T-helper 1 cell treated with Interleukin-12 subunit alpha and Interleukin-12 subunit beta and Interleukin-4 antibody, amounts not matched to agents 30 ng/mL and 1 ng/mL, for 36 hours (primary cell): ENCODE measurements around the gene ANXA3. TPM values are rescaled to one million over a fixed set of nuclear protein-coding genes. Genes with fewer than 3 reads are reported as not detected.
"Not testable (repeated sequence)": the region's sequence is repeated elsewhere in the genome, so short reads cannot be mapped to it uniquely, and the experiment has no call there.

Experiments
- intact Hi-C: fragments of 100-400 bp; cut with micrococcal nuclease; formaldehyde crosslinking; loops from one replicate; pipeline ENCODE4 v1.15.1; 2024
- total RNA-seq: library from RNA; stranded (reverse); gene quantifications from 2 replicates; pipeline ENCODE4 v1.2.3, GENCODE V29; 2022

ANXA3 gene
- total RNA-seq, 1 donor from 2014 or later: 32.8 TPM

DNA sequence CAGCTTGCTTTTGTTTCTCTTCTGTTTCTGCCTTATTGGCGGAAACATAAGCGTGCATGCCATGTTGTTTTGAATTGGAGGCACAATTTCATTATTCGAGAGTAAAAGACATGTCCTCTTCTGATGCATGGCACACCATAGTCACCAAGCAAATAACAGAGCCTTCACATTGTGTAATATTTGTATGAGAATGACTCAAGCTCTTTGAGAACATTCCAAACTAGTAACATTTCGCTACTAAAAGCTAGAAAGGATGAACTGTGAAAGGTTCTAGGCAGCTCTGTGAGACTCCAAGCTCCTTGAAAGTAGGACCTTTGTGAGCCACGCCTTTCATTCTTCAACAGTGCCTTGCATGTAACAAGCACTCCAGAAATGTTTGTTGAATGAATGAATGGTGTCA is 9.2 kb upstream of the ANXA3 start:
- intact Hi-C loops: no loop called here

DNA sequence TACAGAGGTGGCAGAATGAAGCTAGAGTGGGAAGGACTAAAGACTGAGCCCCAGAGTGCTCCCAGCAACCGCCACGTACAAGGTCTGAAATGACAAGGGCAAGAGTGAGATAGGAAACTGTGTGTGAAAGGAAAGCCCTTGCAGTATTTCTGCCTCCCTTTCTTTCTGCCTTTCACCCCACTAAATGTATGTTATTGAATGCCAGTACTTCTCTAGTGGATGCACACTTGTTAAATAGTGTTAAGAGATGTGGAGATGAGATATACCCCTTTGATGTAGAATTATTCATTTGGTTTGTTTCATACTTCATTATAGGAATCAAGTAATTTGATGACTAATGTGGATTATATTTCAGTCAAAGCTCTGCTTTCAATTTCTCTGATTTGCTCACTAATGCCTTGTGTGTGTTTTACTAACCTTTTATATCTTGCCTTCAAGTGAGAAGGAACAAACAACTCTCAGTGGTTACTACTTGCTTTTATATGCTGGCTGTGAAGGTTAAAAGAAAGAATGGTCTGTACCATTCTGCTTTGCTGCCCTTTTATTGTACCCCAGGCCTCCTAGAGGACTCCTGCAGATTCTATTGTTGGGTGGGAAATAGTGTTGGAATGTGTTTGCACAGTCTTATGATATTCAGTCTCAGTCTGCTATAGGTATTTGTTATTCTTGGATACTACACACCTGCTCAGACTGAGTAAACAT is 8.0 kb upstream of the ANXA3 start:
- intact Hi-C loops: no loop called here

DNA sequence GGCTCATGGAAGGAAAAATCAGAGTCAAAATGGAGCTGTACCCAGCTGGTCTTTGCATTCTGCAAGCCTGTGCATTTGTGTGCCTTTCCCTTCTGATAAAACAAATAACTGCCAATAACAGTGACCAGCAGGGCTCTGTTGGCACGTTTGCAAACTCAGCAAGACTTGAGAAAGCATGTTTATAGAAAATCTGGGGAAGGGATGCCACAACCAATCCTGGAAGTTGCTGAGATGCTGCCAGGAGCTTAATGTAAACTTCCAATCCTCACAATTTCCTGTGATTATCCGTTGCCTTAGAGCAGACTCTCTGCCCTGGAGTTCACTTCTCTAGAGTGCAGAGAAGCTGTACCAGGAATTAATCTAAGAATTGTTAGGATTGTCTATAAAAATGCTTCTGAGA is 6.9 kb upstream of the ANXA3 start:
- intact Hi-C loops: no loop called here

DNA sequence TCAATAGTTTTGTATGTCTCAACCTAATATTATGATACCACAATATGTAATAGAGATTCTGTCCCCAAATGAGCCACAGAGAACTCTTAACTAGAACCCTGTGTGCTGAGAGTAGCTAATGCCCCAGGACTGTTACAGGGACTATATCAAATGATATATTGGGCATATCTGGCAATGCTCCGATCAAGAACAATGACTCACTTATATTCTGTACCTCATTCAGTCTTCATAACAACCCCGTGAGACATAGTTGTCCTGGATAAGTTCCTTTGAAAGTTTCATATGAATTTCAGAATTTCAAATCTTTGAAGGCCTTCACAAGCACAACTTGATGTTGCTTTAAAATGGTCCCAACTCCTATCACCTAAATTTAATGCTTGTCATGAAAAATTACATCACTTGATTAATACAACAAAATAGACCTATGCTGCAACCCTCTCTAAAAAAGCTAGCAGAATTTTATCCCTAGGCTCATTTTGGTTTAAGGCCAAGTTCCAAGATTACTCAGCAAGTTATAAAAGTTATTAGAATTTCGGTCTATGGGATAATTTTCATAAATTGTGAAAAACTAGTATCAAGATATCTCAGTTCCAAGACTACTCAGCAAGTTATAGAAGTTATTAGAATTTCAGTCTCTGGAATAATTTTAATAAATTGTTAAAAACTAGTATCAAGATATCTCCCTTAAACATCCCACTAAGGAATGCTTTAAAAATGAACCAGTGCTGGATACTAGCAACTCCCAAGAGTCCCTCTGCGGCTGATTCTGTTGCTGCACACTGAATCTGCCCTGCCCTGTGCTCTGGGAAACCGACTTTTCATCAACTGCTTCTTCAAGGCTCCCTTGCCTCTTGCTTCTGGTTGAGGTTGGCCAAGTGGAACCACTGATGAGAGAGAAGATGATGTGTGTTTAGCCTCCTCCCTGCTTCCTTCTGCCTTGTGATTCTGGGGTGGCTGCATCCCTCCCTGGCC is 6.0 kb upstream of the ANXA3 start:
- intact Hi-C loops: no loop called here

DNA sequence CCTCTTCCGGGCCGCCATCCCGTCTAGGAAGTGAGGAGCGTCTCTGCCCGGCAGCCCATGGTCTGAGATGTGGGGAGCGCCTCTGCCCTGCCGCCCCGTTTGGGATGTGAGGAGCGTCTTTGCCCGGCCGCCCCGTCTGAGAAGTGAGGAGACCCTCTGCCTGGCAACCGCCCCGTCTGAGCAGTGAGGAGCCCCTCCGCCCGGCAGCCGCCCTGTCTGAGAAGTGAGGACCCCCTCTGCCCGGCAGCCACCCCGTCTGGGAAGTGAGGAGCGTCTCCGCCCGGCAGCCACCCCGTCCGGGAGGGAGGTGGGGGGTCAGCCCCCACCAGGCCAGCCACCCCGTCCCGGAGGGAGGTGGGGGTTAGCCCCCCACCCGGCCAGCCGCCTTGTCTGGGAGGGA is 3.7 kb upstream of the ANXA3 start:
- intact Hi-C loops: not testable (repeated sequence)

DNA sequence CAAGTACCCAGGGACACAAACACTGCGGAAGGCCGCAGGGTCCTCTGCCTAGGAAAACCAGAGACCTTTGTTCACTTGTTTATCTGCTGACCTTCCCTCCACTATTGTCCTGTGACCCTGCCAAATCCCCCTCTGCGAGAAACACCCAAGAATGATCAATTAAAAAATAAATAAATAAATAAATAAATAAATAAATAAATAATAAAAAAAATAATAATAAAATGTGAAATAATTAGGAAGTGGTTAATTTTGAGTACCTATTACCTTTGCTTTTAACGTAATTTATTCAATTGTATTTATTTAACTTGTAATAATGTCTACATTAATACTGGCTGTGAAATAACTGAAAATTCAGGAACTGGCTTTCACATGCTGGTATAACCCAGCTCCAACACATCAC is 2.7 kb upstream of the ANXA3 start:
- intact Hi-C loops: not testable (repeated sequence)

DNA sequence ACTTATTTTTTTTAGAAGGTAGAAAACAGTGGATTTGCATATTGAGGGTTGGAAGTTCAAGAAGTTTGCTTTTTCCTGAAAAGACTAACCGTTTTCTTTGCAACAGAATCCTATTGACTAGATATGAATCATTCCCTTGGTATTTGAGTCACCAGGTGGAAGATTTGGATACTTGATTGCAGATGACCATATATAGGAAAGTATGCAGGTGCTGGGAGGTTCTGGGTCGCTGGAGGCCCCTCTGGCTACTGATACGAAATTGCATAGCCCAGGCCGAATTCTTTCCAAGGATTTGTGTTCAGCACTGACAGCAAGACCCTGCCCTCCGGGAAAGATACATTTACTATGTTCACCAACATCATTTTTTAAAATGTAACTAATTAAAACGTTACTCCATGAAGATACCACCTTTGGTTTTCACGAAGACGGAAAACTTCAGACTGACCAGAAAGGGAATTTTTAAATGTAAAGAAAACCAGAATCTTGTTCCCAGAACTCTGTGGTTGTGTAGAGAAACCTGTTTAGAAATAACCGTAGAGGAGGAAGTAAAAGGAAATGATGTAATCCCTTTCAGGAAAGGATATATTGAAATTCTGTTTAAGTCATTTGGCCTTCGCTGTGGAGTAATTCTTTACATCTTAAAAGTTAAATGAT is 946 bp downstream of the ANXA3 start:
- intact Hi-C loops: loop anchor here (1.0 to 2.0 kb wide), 4 partner anchors 92 to 312 kb away; no protein-coding TSS in a partner anchor

DNA sequence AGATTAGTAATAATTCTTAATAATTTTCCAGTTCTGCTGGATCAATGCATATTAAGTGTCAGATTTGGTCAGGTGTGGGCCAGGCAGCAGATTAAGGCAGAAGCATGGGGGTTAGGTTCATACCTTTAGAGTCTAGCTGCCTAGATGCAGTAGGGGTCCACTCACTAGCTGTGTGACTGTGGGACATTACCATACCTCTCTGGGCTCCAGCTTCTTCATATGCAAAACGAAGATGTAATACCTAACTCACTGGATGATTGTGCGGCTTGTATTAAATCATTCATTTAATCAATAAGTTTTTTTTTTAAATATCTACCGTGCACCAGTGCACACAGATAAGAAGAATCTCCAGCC is 1.4 kb downstream of the ANXA3 start:
- intact Hi-C loops: loop anchor here (2.0 kb wide), 3 partner anchors 92 to 312 kb away; no protein-coding TSS in a partner anchor

DNA sequence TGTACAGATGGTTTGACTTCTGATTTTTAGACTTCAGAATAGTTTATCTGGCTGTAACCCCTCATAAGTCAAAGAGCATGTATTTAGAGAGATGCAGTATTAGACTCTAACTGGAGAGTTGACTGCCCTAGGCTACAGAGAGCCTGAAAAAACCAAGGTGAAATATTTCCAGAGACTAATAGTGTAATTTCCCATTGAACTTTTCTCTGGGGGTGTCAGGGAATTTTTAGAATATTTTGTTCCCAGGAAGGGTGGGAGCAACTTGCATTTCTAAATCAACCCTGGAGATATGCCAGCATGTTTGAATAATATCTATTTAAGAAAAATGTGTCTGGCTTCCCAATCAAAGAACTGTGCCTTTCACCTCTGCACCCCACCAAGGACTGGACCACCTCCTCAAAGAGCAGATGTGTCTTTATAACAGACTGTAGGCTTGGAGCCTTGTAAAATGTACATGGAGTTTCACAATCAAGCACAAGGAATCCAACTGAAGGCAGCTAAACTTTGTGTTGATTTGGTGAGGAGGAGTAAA is 2.0 kb downstream of the ANXA3 start:
- intact Hi-C loops: loop anchor here (2.0 kb wide), 3 partner anchors 91 to 311 kb away; no protein-coding TSS in a partner anchor

DNA sequence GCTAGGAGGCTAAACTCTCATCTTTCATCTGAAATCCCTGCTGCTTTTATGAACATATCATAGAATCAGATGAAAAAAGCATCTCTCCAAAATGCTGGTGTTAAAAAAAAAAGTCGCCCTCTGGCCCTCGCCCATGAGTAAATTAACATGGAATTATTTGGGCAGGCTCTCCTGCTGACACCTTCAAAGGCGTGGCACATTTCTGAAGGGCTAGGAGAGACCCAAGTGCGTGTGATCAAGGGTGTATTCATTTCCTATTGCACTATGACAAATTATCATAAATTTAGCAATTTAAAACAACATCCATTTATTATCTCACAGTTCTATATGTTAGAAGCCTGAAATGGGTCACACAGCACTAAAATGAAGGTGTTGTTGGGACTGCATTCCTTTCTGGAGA is 5.1 kb downstream of the ANXA3 start:
- intact Hi-C loops: no loop called here

DNA sequence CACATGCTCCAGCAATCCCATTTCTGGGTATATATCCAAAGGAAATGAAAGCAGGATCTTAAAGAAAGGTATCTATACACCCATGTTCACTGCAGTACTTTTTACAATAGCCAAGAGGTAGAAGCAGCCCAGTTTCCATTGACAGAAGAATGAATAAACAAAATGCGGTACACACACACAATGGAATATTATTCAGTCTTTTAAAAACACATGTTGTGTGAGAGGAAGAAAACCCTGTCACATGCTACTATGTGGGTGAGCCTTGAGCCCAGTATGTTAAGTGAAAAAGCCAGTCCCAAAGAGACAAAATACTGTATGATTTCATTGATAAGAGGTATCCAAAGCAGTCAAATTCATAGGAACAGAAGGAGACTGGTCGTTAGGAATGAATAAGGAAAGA is 6.3 kb downstream of the ANXA3 start:
- intact Hi-C loops: no loop called here

DNA sequence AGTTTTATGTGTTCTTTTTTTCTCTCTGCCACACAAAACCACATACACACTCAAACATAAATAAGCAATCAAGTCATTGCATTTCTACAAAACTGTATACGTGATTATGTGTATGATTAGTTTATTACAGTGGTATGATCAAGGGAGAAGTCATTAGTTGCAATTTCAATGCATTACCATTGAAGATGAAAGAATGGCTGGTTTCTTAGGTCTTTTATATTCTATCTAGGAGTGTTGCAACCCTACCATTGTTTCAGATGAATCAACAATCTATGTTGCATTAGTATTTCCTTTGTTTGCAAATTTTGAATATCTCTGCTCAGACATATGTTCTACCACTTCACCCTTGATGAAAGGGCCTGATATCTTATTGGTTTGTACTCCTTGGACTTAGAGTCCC is 6.8 kb downstream of the ANXA3 start:
- intact Hi-C loops: no loop called here

DNA sequence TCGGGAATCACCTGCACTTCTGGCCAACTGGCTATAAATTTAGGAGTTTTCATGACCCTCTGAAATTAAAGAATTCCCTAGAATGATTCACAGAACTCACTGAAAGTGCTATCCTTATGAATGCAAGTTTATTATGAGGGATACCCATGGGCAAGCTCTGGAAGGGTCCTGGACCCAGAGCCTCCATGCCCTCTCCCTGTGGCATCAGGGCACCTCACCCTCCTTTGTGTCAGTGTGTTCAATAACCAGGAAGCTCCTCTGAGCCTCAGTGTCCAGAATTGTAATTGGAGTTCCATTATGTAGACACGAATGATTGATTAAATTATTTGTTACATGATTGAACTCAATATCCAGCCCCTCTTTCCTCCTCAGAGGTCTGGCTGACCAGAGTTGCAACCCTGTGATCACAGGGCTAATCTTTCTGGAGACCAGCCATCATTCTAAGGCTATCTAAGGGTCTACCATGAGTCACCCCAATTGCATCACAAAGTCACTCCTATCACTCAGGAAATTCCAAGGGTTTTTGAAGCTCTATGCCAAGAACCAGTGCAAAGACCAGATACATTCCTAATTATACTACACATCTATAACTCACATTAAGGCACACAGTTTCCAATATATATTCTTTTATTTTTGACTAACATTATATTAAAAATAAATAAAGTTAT is 8.9 kb downstream of the ANXA3 start:
- intact Hi-C loops: no loop called here

DNA sequence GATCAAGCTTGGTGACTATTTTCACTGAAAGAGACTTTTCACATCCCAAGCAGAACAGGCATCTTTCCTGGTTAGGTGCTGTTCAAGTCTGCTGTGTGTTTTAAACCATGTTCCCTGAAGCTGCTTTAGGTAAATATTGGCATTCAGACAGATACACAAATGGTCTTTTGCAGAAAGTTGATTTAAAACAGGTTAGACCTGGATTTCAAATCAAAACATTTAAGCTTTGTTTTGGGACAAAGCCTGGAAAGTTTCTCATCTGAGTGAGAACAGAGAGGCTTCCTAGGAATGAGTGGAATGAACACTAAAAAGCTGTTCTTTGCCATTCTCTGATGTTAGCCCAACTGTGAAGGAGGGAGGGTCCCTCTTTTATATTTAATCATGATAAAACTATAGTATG is 10.1 kb downstream of the ANXA3 start:
- intact Hi-C loops: no loop called here

DNA sequence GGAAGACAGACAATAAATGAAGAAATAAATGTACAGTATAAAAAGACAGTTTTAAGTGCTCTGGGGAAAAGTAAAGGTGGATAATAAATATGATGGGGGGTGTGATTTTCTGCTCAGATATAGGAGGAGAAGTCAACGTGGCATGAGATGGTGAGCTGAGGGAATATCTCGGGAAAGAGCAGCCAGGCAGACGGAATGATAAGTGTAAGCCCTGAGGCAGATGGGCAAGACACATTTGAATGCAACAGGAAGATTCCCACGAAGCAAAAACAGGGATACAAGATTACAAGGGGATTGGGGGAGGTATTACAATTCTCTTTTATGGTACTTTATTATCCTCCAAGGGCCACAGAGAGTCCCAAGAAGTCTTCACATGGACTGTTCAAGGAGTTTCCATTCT is 11.1 kb downstream of the ANXA3 start:
- intact Hi-C loops: no loop called here

DNA sequence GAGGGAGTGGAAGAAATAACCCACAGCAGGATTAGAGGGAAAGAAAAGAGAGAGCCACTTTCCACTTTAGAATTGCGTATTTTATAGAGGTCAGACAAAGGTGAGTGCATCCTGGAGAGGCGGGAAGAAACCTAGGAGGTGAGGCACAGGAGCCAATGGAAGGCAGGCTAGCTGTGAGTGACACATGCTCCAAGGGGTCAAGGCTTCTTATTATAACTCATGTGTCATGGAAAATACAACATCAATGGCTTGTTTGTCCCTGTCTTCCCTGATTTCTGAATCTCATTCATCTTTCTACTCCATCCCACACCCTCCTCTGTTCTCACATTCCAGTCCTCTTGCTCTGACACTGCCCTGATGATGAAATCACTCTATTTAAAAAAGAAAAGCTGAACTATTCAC is 14.4 kb downstream of the ANXA3 start:
- intact Hi-C loops: no loop called here

DNA sequence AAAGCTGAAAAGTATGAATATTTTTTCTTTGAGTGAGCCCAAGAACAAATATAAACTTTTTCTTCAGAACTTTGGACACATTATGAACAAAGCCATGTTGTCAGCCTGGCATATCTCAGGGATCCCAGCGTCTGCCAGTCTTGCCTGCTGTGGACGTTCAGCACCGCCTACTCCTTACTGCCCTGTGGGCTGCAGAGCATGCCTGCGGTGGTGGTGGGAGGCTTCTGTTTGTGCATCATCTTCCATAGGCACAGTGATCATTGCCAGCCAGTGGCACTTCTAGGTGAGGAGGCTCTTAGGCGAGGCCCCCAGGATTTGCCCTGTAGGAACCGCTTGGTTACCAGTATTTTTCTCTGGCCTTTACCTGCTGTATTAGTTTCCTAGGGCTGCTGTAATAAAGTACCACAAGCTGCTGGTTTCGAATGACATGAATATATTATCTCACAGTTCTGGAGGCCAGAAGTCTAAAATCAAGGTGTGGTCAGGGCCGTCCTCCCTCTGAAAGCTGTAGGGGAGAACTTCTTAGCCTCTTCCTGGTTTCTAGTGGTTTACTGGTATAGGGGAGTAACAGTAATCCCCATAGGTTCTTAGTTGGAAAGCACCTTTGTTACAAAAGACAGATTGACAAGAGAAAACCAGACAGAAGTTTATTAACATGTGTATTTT is 15.4 kb downstream of the ANXA3 start:
- intact Hi-C loops: no loop called here

DNA sequence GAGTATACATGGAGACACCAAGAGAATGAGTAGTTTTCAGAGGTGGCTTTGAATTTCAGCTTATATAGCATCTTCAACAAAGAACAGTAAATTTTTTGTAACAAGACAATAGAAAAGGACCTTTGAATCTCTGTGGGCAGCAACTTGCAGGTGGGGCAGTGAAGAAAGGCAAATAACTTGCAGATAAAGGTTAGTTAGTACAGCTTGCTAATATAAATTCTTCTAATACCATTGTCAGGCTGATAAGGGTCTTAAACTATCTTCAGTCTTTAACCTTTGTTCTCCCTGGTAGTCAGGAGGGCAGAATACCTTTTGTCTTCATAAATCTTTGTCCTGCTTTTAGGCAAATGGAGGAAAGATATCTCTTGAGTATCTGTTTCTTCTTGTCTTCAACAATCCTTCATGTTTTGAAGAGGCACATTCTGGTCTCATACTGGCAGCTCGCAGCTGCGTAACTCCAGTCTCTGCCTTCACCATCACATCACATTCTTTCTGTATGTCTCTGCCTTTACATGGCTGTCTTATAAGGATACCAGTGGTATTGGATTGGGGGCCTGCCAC is 16.0 kb downstream of the ANXA3 start:
- intact Hi-C loops: no loop called here

DNA sequence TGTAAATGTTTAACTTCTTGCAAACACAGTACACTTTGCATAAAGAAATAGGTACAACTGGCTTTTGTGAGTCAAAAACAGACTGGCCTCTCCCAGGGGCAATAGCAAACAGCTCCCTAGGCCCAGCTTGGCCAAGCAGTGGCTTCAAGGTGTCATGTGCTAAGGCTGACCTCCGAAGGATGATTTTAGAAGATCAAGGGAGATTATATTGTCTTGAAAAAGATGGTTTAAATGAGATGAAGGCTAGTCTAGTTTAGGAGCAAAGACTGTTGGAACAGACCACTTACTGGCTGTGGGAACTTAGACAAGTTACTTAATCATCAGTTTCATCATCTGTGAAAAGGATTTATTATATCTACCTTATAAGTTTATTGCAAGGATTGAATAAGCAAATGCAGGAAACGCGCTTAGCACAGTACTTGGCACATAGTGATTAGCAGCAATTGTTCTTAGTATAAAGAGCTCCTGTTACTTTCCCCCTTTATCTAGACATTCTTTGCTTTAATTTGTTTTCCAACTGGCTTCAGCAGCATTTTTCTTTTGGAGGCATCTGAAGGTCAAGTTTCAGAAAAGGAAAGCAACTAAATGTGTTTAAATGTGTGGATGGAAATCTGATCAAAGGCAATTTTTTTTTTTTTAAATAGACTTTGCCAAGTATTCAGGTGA is 17.2 kb downstream of the ANXA3 start:
- intact Hi-C loops: no loop called here
